Stimulated activated CD4-positive, alpha-beta T cell treated with anti-CD3 and anti-CD28 coated beads, TNF-alpha, amount 100 ng/mL, for 24 hours (primary cell): ENCODE measurements around the gene CAMTA2.
A peak's percentile ranks its signal among the peaks of the same experiment; 100 is the strongest.

Experiments used
- DNase-seq, 3 experiments: peaks; one replicate each; pipeline ENCODE4 v3.0.0-alpha.2; 2020; ENCODE audit warnings: low read depth in 3 of 3

Gene CAMTA2

GRCh38 chr17:4969551-4970173, 17.8 kb downstream of the CAMTA2 start:
- DNase-seq: peak in 1 of 3 experiments; percentile 40

- DNase-seq: peak in 1 of 3 experiments; percentile 42
Observed at GRCh38 chr17:4969047-4969550, 18.4 kb downstream of the CAMTA2 start.

- peak in 1 of 3 experiments; percentile 35 for DNase-seq
Observed at GRCh38 chr17:4968486-4969046, 18.9 kb downstream of the CAMTA2 start.

- peak; percentile 85 to 92 (median 89) for DNase-seq
Observed at GRCh38 chr17:4967539-4968485, 19.7 kb downstream of the CAMTA2 start, which contains the start of gene SPAG7. Gene SPAG7 (minus strand): TSS chr17:4967817. CDS start chr17:4967804, 13 bp downstream.

- DNase-seq: peak; percentile 85 to 95 (median 92)
Observed at GRCh38 chr17:4966844-4967538, 20.5 kb downstream of the CAMTA2 start.

GRCh38 chr17:4965311-4965986, 22.0 kb downstream of the CAMTA2 start:
- DNase-seq: no peak

- DNase-seq: no peak
Observed at GRCh38 chr17:4960279-4960922, 27.1 kb downstream of the CAMTA2 start.

GRCh38 chr17:4959261-4959965, 28.1 kb downstream of the CAMTA2 start:
- no peak for DNase-seq

- no peak for DNase-seq
Observed at GRCh38 chr17:4958102-4958501, 29.4 kb downstream of the CAMTA2 start.

GRCh38 chr17:4956493-4957061, 30.9 kb downstream of the CAMTA2 start:
- peak in 1 of 3 experiments; percentile 59 for DNase-seq

- DNase-seq: no peak
Observed at GRCh38 chr17:4955091-4955490, 32.4 kb downstream of the CAMTA2 start.

GRCh38 chr17:4953451-4953961, 34.0 kb downstream of the CAMTA2 start:
- DNase-seq: no peak

GRCh38 chr17:4951486-4951885, 36.0 kb downstream of the CAMTA2 start:
- no peak for DNase-seq

GRCh38 chr17:4950746-4951204, 36.7 kb downstream of the CAMTA2 start, which contains the start of gene ENO3:
Gene ENO3 (plus strand): TSS chr17:4951119. CDS start chr17:4951830, 711 bp downstream.
- DNase-seq: no peak

GRCh38 chr17:4950075-4950745, 37.3 kb downstream of the CAMTA2 start:
- DNase-seq: peak in 1 of 3 experiments; percentile 38

GRCh38 chr17:4949321-4950074, 38.0 kb downstream of the CAMTA2 start:
- peak in 2 of 3 experiments; percentile 55 to 82 for DNase-seq

- peak in 2 of 3 experiments; percentile 67 to 76 for DNase-seq
Observed at GRCh38 chr17:4948931-4949320, 38.5 kb downstream of the CAMTA2 start.
